ENCODE measurements around the gene ERAS.
"Not testable (repeated sequence)": the region's sequence is repeated elsewhere in the genome, so short reads cannot be mapped to it uniquely, and the experiment has no call there.

ERAS gene

DNA sequence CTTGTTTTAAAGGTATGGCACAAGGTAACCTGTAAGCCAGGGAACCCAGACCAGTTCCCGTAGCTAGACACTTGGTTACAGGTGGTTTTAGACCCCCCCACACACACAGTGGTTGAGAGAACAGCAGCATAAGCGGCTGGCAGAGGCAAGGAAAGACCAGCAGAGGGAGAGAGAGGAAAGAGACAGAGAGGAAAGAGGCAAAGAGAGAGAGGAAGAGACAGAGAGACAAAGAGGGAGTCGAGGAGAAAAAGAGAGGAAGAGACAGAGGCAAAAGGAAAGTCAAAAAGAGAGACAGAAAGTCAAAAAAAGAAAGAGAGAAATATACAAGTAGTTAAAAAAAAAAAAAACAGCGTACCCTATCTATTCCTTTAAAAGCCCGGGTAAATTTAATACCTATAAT is 28.6 kb downstream of the ERAS start:
- Histone ChIP-seq H3K36me3 (ENCODE audit: control insufficient read depth, insufficient read depth, low read length) (no peaks in the 10 kb centered on the region), H3K4me3 (replicated peaks; ENCODE audit: low read depth, low read length) (no peak overlapping the region), H3K27me3 (replicated peaks; ENCODE audit: control insufficient read depth, insufficient read depth, low read length) (no peaks in the 10 kb centered on the region; the same call in 1 of the 2 replicates)
- TF ChIP-seq, protein P1, sequence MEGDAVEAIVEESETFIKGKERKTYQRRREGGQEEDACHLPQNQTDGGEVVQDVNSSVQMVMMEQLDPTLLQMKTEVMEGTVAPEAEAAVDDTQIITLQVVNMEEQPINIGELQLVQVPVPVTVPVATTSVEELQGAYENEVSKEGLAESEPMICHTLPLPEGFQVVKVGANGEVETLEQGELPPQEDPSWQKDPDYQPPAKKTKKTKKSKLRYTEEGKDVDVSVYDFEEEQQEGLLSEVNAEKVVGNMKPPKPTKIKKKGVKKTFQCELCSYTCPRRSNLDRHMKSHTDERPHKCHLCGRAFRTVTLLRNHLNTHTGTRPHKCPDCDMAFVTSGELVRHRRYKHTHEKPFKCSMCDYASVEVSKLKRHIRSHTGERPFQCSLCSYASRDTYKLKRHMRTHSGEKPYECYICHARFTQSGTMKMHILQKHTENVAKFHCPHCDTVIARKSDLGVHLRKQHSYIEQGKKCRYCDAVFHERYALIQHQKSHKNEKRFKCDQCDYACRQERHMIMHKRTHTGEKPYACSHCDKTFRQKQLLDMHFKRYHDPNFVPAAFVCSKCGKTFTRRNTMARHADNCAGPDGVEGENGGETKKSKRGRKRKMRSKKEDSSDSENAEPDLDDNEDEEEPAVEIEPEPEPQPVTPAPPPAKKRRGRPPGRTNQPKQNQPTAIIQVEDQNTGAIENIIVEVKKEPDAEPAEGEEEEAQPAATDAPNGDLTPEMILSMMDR (IDR thresholded peaks at IDR 0.05; ENCODE audit: insufficient read depth, low read length, poor library complexity, severe bottlenecking): no peak
- DNase-seq (ENCODE audit: extremely low read depth, insufficient read length): no peak

DNA sequence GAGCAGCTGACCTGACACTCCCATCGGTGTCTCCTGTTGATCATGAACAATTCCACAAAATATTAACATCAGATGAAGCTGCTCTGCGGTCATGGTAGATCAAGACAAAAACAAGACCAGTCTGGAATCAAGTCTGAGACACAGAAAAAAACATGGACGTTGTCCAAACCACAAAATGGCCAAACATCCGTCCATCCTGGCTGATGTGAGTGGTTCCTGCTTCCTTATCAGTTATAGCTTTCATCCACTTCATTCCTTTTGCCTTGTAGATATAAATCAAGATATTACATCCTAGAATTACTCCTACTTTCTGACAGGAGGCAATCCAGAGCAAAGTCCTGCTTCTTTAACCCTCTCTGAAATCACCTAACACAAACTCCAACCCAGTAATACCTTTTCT is 37.9 kb downstream of the ERAS start:
- TF ChIP-seq, protein P1 (IDR thresholded peaks at IDR 0.05; ENCODE audit: insufficient read depth, low read length, poor library complexity, severe bottlenecking): no peak
- H3K36me3 ChIP-seq (ENCODE audit: control insufficient read depth, insufficient read depth, low read length): no peaks in the 10 kb centered on the region
- H3K27me3 ChIP-seq (replicated peaks; ENCODE audit: control insufficient read depth, insufficient read depth, low read length): no peaks in the 10 kb centered on the region
- H3K4me3 ChIP-seq (replicated peaks; ENCODE audit: low read depth, low read length): no peak overlapping the region
- no peak for DNase-seq (ENCODE audit: extremely low read depth, insufficient read length)

DNA sequence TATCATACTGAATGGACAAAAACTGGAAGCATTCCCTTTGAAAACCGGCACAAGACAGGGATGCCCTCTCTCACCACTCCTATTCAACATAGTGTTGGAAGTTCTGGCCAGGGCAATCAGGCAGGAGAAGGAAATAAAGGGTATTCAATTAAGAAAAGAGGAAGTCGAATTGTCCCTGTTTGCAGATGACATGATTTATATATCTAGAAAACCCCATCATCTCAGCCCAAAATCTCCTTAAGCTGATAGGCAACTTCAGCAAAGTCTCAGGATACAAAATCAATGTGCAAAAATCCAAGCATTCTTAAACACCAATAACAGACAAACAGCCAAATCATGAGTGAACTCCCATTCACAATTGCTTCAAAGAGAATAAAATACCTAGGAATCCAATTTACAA is 45.7 kb downstream of the ERAS start:
- not testable (repeated sequence) for H3K27me3 ChIP-seq (replicated peaks; ENCODE audit: control insufficient read depth, insufficient read depth, low read length); H3K4me3 ChIP-seq (replicated peaks; ENCODE audit: low read depth, low read length); DNase-seq (ENCODE audit: extremely low read depth, insufficient read length); H3K36me3 ChIP-seq (ENCODE audit: control insufficient read depth, insufficient read depth, low read length)

DNA sequence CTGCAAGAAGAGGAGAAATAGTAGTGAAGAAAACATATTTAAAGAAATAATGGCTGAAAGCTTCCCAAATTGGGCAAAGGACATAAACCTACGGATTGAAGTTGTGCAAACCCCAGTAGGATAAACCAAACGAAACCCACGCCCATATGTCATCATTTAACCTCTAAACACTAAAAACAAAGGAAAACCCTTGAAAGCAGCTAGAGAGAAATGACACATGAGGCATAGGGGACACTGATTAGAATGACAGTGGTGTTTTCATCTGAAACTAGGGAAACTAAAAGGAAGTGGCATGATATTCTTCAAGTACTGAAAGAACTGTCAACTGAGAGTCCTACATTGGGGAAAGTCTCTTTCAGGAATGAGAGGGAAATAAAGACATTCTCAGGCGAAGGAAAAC is 50.6 kb downstream of the ERAS start:
- H3K4me3 ChIP-seq (replicated peaks; ENCODE audit: low read depth, low read length); DNase-seq (ENCODE audit: extremely low read depth, insufficient read length); H3K27me3 ChIP-seq (replicated peaks; ENCODE audit: control insufficient read depth, insufficient read depth, low read length); H3K36me3 ChIP-seq (ENCODE audit: control insufficient read depth, insufficient read depth, low read length): not testable (repeated sequence)
